ENCODE measurements around the gene PGLYRP1.

Gene PGLYRP1

GRCh38 chr19:45996933-45997332 is 25.9 kb downstream of the PGLYRP1 start:
- DNase-seq (ENCODE audit: low spot score in 2 of 2): no peak
- Mint-ChIP-seq H3K4me3 (no peak overlapping the region), H3K27ac (no peak overlapping the region), H3K36me3 (no peaks in the 10 kb centered on the region), H3K9me3 (no peaks in the 10 kb centered on the region), H3K4me1 (peaks cover 26% of the 10 kb centered on the region)
- ATAC-seq: no peak

GRCh38 chr19:45995715-45996385 is 27.0 kb downstream of the PGLYRP1 start:
- Mint-ChIP-seq H3K9me3 (no peaks in the 10 kb centered on the region), H3K27ac (no peak overlapping the region), H3K4me3 (no peak overlapping the region), H3K4me1 (peaks cover 24% of the 10 kb centered on the region), H3K36me3 (no peaks in the 10 kb centered on the region)
- DNase-seq (ENCODE audit: low spot score in 2 of 2): no peak
- no peak for ATAC-seq

GRCh38 chr19:45994998-45995714 is 27.7 kb downstream of the PGLYRP1 start, which contains the start of gene CCDC61:
TSS of gene CCDC61 (plus strand) at chr19:45995467. CDS start at chr19:46003019, 7,552 bp downstream.
- DNase-seq (ENCODE audit: low spot score in 2 of 2) (peak; percentile 95 to 99), ATAC-seq (peak; percentile 98)
- Mint-ChIP-seq H3K9me3 (no peaks in the 10 kb centered on the region), H3K4me1 (peaks cover 17% of the 10 kb centered on the region), H3K4me3 (no peak within 1 kb of the TSS), H3K27ac (no peak within 1 kb of the TSS), H3K36me3 (no peaks in the 10 kb centered on the region)

- Mint-ChIP-seq H3K4me1 (peaks cover 11% of the 10 kb centered on the region), H3K4me3 (no peak overlapping the region), H3K27ac (no peak overlapping the region), H3K9me3 (no peaks in the 10 kb centered on the region), H3K36me3 (no peaks in the 10 kb centered on the region)
- DNase-seq (ENCODE audit: low spot score in 2 of 2) (no peak), ATAC-seq (peak; percentile 4)
Measured at GRCh38 chr19:45994456-45994997, 28.3 kb downstream of the PGLYRP1 start.

GRCh38 chr19:45990113-45990728 is 32.6 kb downstream of the PGLYRP1 start:
- Mint-ChIP-seq H3K9me3 (no peaks in the 10 kb centered on the region), H3K36me3 (no peaks in the 10 kb centered on the region), H3K4me1 (no peaks in the 10 kb centered on the region), H3K4me3 (no peak overlapping the region), H3K27ac (no peak overlapping the region)
- DNase-seq (ENCODE audit: low spot score in 2 of 2): no peak
- ATAC-seq: no peak

- ATAC-seq (no peak), DNase-seq (ENCODE audit: low spot score in 2 of 2) (no peak)
- no peak overlapping the region for H3K4me3 Mint-ChIP-seq
- H3K9me3 Mint-ChIP-seq: no peaks in the 10 kb centered on the region
- no peak overlapping the region for H3K27ac Mint-ChIP-seq
- no peaks in the 10 kb centered on the region for H3K36me3 Mint-ChIP-seq
- no peaks in the 10 kb centered on the region for H3K4me1 Mint-ChIP-seq
Measured at GRCh38 chr19:45985321-45985720, 37.5 kb downstream of the PGLYRP1 start.

- Mint-ChIP-seq H3K9me3 (no peaks in the 10 kb centered on the region), H3K36me3 (no peaks in the 10 kb centered on the region), H3K4me1 (no peaks in the 10 kb centered on the region), H3K4me3 (no peak overlapping the region), H3K27ac (no peak overlapping the region)
- ATAC-seq (no peak), DNase-seq (ENCODE audit: low spot score in 2 of 2) (no peak)
Measured at GRCh38 chr19:45981350-45981749, 41.5 kb downstream of the PGLYRP1 start.

GRCh38 chr19:45978156-45978555 is 44.7 kb downstream of the PGLYRP1 start:
- Mint-ChIP-seq H3K4me3 (no peak overlapping the region), H3K36me3 (no peaks in the 10 kb centered on the region), H3K27ac (no peak overlapping the region), H3K9me3 (no peaks in the 10 kb centered on the region), H3K4me1 (no peaks in the 10 kb centered on the region)
- DNase-seq (ENCODE audit: low spot score in 2 of 2) (no peak), ATAC-seq (no peak)

GRCh38 chr19:45976178-45976577 is 46.7 kb downstream of the PGLYRP1 start:
- Mint-ChIP-seq H3K36me3 (no peaks in the 10 kb centered on the region), H3K4me1 (peaks cover 16% of the 10 kb centered on the region), H3K27ac (no peak overlapping the region)

GRCh38 chr19:45975306-45976070 is 47.4 kb downstream of the PGLYRP1 start:
- ATAC-seq (no peak), DNase-seq (ENCODE audit: low spot score in 2 of 2) (no peak)
- Mint-ChIP-seq H3K36me3 (no peaks in the 10 kb centered on the region), H3K4me3 (no peak overlapping the region), H3K9me3 (no peaks in the 10 kb centered on the region), H3K27ac (no peak overlapping the region), H3K4me1 (peaks cover 19% of the 10 kb centered on the region)

More at GRCh38 chr19:45976178-45976577, 46.7 kb downstream of the PGLYRP1 start:
- Mint-ChIP-seq H3K9me3 (no peaks in the 10 kb centered on the region), H3K4me3 (no peak overlapping the region)
- ATAC-seq (no peak), DNase-seq (ENCODE audit: low spot score in 2 of 2) (no peak)

GRCh38 chr19:45973553-45974338 is 49.1 kb downstream of the PGLYRP1 start, which contains the start of gene NOVA2:
TSS of gene NOVA2 (minus strand) at chr19:45973865. CDS start at chr19:45973351, 514 bp downstream.
- H3K4me1 Mint-ChIP-seq: peaks cover 19% of the 10 kb centered on the region
- H3K36me3 Mint-ChIP-seq: no peaks in the 10 kb centered on the region
- DNase-seq (ENCODE audit: low spot score in 2 of 2) (peak in 1 of 2 donors; percentile 71), ATAC-seq (peak; percentile 45)
- H3K4me3 Mint-ChIP-seq: no peak within 1 kb of the TSS
- no peak within 1 kb of the TSS for H3K27ac Mint-ChIP-seq
- H3K9me3 Mint-ChIP-seq: no peaks in the 10 kb centered on the region

GRCh38 chr19:45972947-45973540 is 49.8 kb downstream of the PGLYRP1 start:
- Mint-ChIP-seq H3K36me3 (no peaks in the 10 kb centered on the region), H3K27ac (no peak overlapping the region), H3K9me3 (no peaks in the 10 kb centered on the region), H3K4me3 (no peak overlapping the region), H3K4me1 (peaks cover 19% of the 10 kb centered on the region)
- ATAC-seq (no peak), DNase-seq (ENCODE audit: low spot score in 2 of 2) (no peak)

GRCh38 chr19:45972081-45972946 is 50.5 kb downstream of the PGLYRP1 start:
- ATAC-seq: peak; percentile 61
- Mint-ChIP-seq H3K9me3 (no peaks in the 10 kb centered on the region), H3K4me3 (no peak overlapping the region), H3K27ac (no peak overlapping the region), H3K36me3 (no peaks in the 10 kb centered on the region), H3K4me1 (peaks cover 19% of the 10 kb centered on the region)
- DNase-seq (ENCODE audit: low spot score in 2 of 2): no peak

Measured in stimulated activated effector memory CD8-positive, alpha-beta T cell treated with anti-CD3 and anti-CD28 coated beads, Interleukin-12 subunit alpha, Interleukin-12 subunit beta, amount 100 ng/mL, for 72 hours (primary cell).